Right ventricle myocardium superior (tissue), 1 donor: Measurements from ENCODE around the gene USH2A. TPM values are rescaled to one million over a fixed set of nuclear protein-coding genes. Genes with fewer than 3 reads are reported as not detected.

Experiments
- ATAC-seq: fragments of 200-7000 bp; cut with Tn5 transposase; one replicate; pipeline ENCODE4 v1.9.1; 2020; ENCODE audit warnings: mild to moderate bottlenecking; ENCODE audit not compliant: poor library complexity
- DNase-seq: peaks from one replicate; pipeline ENCODE4 v3.0.0-alpha.2; 2020
- intact Hi-C: fragments of 100-400 bp; cut with DNase I; formaldehyde crosslinking; loops from one replicate; pipeline ENCODE4 v1.11.2; 2022
- total RNA-seq: library from RNA; stranded (reverse); fragmentation: NEBNext Ultra II Directional; extraction: Animal tissue kit (Norgen Biotek cat#: 25700); gene quantifications from one replicate; pipeline ENCODE4 v1.2.1, GENCODE V29; 2021
- donor health status: DM: no; HTN: yes; CAD: no; lungs with severe emphysema.

The USH2A gene
- total RNA-seq, 1 donor from 2014 or later, result 2.7 TPM

DNA sequence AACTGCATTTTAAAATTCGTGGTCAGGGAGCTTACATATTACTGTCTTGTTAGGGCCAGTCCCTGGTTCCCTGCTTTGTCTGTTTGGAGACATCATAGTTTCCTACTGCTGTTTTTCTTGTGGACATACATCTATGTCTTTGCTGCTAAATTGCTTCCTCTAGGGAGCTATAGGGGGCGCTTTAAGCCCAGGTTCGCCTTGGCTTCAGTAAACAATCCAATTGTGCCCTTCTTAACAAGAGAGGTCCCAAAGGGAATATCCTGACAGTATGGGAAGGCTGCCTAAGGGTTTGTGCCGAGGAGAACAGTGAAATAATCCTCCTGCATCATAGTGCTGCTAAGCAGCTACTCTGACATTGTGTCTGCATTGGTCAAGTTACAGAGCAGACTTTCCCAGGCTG lies 112.5 kb downstream of the USH2A start:
- intact Hi-C loops, result no loop called here
- ATAC-seq, result no peak

DNA sequence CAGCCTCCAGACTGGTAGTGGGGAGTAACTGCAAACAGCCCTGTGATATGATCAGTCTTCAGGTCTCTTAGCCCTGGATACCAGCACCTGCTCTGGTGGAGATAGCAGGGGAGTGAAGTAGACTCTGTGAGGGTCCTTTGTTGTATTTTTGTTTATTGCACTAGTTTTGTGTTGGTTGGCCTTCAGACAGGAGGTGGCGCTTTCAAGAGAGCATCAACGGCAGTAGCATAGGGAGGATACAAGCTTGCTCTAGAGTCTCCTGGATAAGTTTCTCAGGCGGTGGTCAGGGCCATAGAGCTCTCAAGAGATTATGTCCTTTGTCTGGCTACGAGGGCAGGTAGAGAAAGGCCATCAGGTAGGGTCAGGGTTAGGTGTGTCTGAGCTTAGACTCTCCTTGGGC lies 116.4 kb downstream of the USH2A start:
- DNase-seq (no peak), ATAC-seq (no peak)
- intact Hi-C loops, result no loop called here

More for the DNA sequence above, 112.5 kb downstream of the USH2A start:
- no peak for DNase-seq

DNA sequence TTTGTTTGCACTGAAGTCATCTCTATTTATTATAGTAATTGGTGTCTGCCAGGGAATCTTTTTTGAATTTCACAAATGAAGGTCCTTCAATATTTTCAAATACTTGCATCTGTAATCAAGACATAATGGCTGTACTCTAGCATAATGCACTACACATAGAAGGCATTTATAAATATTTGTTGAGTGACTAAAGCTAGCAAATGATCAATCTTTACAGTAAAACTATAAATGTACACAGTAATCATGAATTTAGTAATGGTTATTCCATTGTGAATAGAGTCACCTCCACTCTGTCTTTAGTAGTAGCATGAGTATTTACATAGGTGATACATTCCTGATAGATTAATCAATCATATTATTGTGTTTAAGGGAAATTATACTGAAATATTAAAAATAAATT lies 119.6 kb downstream of the USH2A start:
- no peak for ATAC-seq
- no peak for DNase-seq
- intact Hi-C loops, result no loop called here

DNA sequence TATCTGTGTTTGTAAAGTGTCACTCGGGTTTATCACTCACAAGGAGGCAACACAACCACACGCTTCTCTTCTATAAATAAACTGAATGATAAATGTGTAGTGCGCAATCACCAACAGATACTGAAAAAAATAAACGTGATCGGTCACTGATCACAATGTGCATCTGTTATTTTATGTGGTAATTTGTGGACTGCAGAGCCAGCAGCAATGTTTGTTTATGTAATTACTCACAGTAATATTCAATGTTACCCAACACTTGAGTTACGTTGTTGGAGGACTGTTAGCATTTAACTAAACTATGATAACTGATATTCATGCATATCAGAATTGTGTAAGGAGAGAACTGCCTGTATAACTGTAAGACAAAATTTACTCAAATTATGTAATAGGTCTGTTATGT lies 129.6 kb downstream of the USH2A start:
- DNase-seq (no peak), ATAC-seq (no peak)
- intact Hi-C loops, result no loop called here

DNA sequence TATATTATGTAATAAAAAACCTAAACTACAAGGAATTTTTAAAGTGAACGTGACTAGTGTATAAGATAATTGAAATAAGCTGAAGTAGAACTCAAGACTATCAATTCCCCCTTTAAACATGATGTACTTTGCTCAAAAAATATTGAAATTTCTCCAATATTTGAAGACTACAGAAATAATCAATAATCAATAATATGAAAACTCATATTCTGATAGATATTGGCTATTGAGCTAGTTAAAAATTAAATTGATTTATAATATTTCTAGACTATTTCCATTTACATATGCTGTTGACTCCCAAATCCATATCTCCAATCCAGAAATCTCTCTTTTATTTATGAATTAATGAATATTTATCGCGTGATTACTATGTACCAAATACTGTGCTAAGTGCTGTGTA lies 133.2 kb downstream of the USH2A start:
- intact Hi-C loops, result no loop called here
- ATAC-seq (no peak), DNase-seq (no peak)

DNA sequence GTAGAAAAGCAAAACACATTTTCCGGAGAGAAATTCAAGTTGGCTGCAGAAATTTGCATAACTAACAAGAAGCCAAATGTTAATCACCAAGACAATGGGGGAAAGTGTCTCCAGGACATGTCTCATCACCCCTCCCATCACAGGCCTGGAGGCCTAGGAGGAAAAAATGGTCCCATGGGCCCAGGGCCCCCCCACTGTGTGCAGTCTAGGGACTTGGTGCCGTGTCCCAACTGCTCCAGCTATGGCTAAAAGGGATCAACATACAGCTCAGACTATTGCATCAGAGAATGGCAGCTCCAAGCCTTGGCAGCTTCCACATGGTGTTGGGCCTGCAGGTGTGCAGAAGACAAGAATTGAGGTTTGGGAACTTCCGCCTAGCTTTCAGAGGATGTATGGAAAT lies 138.2 kb downstream of the USH2A start:
- no peak for ATAC-seq
- intact Hi-C loops, result no loop called here

DNA sequence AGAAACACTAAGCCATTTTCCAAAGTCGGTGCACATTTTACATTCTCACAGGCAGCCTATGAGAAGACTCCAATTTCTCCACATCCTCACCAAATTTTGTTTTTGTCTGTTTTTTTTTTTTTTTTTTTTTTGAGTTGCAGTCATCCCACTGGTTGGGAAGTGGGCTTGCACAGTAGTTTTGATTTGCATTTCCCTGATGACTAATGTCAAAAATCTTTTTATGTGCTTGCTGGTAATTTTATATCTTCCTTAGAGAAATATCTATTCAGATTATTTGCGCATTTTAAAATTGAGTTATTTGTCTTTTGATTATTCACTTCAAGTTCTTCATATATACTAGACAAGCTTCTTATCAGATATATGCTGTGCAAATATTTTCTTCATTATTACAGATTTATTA lies 141.5 kb downstream of the USH2A start:
- DNase-seq, result no peak
- no peak for ATAC-seq
- intact Hi-C loops, result no loop called here

More for the DNA sequence above, 138.2 kb downstream of the USH2A start:
- DNase-seq, result no peak

DNA sequence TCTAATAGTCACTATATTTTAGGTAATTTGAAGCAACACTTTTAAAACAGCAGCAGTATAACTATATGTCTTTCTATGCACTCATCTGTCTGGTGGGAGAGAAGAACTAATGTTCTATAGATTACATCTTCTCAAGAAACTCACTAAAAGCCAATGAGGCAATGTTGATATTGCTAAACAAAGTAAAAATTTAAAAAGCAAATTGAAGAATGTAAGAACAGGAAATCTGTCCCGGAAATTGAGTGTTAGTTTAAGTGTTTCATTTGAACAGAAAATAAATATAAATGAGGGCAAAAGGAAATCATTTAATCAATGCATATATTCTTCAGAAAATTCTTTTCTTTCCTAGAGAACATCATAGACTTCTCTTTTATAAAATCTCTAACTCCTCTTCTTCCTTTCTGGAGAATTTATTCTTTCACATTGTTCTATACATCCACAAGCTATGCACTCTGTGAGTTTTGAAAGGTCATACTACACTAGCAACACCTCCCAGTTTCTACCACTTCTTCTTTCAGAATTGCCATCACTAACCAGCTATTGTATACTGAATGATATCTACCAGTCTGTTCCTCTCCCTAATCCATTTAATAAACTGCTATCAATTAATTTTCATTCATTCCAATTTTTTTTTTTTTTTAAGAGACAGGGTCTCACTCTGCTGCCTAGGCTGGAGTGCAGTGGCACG lies 153.0 kb downstream of the USH2A start:
- intact Hi-C loops, result no loop called here
- ATAC-seq (no peak), DNase-seq (no peak)

DNA sequence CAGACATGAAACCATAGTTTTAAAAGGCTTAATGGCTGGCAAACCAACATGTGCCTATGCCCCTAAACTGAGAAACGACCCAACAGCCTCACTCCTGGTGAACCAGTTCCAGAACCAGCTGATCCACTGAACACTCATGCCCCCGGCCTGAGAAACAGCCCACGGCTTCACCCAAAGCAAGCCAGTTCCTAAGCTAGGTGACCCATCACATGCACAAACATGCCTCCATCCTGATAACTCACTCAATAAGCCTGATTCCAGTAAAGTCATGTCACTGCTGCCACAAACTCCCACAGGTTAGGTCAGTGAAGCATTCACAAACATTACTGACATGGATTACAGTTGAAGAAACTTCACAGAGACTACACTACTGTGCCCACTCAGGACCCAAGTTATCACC lies 161.6 kb downstream of the USH2A start:
- ATAC-seq, result no peak
- no peak for DNase-seq
- intact Hi-C loops, result no loop called here

DNA sequence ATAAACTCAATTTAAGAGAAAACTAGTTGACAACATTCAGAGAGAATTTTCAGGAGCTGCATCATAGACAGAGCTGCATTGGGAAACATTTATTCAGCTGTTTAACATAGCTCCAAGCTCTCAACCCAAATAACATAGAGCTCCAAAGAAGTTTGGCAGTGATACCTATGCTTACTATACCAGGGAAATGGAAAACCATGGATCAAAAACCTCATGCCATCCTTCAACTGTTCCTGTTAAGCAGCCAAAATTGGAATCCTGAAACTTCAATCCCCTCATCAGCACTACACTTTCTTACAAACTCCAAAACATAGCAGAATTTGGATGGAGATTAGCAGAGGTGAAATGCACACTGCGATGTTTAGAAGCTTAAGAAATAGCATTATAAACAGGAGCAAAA lies 164.4 kb downstream of the USH2A start:
- no peak for ATAC-seq
- DNase-seq, result no peak
- intact Hi-C loops, result no loop called here

DNA sequence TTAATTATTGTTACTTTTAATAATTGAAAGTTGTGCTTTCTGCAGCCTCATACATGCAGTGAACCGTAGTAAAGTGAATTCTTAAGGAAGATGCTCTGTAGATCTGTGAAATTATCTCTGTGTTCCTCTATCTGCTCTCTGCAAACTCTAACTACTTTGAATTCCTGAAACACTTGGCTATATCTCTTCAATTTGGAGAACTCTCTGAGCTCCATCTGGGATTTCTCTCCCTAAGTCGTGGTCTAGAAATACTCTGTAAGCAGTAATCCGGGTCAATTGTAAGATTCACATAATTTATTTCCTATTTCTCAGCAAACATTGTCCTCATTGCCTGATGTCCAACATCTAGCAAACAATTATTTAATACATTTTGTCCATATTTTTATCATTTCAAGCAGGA lies 164.9 kb downstream of the USH2A start:
- intact Hi-C loops, result no loop called here
- no peak for ATAC-seq
- DNase-seq, result no peak

DNA sequence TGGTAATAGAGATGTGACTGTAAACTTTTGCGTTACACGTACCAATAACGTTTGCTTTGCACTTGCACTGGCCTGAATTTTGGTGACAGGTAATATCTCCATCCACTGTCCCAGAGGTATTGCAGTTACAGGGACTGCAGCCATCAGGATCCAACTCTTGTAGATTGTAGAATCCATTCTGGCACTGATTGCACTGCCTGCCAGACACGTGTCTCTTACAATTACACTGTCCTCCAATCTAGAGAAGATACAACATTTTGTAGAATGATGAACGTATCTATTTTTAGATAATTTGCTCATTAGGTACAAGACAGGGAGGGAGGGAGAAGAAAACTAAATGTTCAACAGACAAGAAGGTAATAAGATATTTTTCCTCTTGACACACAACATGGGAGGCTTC lies 172.4 kb downstream of the USH2A start:
- ATAC-seq (no peak), DNase-seq (no peak)
- intact Hi-C loops, result no loop called here

DNA sequence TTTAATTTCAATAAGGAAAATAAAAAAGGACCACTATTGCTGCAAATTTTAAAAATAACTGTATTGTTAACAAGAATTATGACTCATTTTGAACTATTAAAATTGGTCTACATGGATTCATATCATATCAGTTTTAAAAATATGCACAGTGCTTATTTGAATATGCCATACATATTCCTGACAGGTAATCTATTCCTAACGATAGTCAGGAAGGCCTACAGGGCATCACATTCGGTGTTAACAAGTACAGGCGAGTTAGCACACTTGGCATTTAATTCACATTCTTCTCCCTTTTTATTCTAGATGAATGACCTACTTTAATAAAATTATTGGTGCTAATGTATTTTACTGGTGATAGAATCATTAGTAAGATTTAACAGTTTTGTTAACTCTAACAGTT lies 174.6 kb downstream of the USH2A start:
- intact Hi-C loops, result no loop called here
- no peak for ATAC-seq
- no peak for DNase-seq

DNA sequence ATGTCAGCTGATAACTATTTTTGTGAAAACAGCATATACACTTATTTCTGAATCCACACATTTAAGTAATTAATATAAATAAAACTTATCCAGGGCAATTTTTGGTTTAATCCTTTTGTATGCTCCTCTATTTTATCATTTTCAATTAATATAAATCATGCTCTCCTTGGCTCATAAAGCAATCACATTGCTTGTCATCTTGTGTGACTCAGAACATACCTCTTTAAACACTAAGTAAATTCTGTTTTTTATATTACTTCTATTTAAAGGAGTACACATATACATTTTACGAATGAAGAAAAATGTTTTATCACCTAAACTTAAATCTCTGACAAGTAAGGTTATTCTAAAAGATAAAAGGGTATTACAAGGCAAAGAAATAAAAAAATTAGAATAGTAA lies 175.3 kb downstream of the USH2A start:
- intact Hi-C loops, result no loop called here
- ATAC-seq (no peak), DNase-seq (no peak)

DNA sequence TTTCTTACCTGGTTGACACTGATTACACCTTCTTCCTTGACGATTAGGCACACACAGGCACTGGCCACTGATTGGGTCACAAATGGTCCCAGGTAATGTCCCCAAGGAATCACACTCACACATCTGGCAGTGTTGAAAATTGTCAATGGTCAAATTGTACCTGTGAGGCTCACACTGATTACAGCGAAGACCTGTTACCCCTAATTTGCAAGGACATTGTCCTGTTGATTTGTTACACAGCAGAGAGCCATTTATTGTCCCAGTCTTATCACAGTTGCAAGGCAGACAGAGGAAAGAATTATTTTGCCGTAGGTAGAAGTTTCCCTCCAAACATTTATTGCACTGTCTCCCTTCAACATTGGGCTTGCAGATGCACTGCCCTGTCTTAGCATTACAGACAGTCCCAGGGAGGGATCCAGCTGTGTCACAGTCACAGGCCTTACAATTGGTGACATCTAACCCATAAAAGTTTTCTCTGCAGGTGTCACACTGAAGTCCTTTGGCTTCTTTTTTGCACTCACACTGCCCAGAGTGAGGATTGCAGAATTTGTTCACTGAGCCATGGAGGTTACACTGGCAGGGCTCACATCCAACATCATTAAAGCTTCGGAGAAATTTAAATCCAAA lies 176.6 kb downstream of the USH2A start:
- DNase-seq (no peak), ATAC-seq (no peak)
- intact Hi-C loops, result no loop called here

DNA sequence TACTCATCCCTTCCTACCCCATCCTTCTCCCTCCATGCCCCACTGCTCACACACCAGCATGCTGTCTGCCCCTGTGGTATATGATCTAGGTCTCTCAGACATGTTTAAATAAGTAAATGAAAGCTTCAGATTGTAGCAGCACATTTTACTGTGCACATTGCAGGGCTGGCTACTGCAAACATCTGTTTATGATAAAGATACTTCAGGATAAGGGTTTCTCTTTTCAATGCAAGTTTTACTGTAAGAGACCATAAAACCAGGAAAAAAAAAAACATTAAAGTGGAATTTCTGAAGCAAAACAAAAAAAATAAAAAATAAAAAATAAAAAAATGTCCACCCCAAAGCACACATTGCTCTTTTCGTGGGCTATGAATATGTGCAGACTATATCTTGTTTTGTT lies 184.4 kb downstream of the USH2A start:
- ATAC-seq (no peak), DNase-seq (no peak)
- intact Hi-C loops, result no loop called here

DNA sequence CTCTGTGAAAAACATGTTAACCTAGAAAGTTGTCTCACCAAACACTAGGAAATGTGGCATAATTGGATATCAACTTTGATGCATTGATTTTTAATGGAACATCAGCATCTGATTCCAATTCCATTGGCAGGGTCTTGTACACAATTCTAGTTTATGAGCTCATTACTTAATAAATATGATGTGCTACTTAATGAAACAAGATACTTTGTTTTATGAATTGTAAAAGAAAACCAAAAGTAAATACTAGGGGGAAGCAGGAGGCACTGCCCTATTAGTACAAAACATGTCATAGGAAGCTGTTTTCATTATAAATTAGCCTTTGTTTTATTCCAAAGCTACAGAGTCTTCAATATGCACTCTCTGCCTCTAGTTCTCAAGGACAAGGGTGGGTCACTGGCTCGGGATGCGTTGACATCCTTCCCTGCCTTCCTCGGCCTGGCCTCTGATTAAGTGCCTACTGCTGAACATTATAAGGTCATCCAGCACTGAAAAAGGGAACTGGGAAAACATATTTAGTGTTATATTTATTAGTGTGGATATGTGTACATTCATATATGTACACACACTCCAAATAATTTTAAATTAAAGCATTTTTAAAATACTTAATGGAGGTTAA lies 185.2 kb downstream of the USH2A start:
- ATAC-seq, result no peak
- intact Hi-C loops, result no loop called here

DNA sequence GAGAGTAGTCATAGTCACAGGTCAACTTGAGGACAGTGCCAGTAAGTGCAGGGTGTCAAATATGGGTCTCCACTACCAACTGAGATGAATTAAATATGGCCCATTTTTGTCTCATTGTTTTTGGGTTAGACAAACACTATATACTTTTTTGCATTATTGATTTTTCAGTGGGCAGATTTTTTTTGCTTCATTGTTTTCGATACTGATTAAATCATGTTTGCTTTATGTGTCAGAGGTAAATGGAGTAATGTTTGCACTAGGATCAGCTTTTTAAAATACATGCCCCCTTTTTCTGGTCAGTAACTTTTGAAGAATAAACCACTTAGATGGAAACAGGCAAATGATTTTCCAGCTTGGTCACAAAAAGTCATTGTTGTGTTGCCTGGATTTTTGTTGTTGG lies 199.0 kb downstream of the USH2A start:
- DNase-seq, result no peak
- intact Hi-C loops, result no loop called here
- no peak for ATAC-seq

More for the DNA sequence above, 185.2 kb downstream of the USH2A start:
- DNase-seq, result no peak

DNA sequence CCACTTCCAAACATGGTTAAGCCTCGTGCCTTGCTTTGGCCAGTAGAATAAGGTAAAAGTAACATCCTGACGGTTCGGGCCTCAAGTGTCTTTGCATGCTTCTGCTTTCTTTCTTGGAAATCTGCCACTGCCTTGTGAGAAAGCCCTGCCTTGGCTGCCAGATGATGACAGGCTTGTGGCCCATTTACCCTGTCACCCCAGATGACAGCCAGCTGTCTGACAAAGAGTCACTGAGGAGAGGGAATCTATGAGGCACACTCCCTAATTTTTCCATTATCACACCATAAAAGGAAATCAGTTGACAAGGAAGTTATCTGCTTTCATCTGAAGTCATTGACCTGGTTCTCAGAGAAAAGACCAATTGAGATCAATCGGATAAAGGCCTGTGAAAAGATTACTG lies 199.8 kb downstream of the USH2A start:
- DNase-seq (peak; percentile 46), ATAC-seq (no peak)
- intact Hi-C loops, result no loop called here

DNA sequence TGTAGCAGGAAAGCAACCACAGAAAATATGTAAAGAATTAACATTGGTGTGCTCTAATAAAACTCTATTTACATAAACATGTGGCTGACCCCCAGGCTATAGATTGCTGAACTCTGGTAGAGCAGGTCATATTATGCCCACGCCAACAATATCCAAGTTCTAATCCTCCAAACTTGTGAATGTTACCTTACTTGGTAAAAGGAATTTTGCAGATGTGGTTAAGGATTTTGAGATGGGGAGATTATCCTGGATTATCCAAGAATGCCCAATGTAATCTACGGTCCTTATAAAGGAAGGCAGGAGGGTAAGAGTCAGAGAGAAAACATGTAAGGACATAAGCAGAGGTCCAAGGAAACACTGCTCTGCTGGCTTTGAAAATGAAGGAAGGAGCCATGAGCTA lies 201.0 kb downstream of the USH2A start:
- ATAC-seq (no peak), DNase-seq (no peak)
- intact Hi-C loops, result no loop called here
